Measurements from ENCODE around the gene USP37.

- no peak for TF ChIP-seq CTCF (IDR thresholded peaks at IDR 0.05)
- no peak for TF ChIP-seq POLR2AphosphoS5 (IDR thresholded peaks at IDR 0.05)
Measured at GRCh38 chr2:218430721-218431120, 137.4 kb downstream of the USP37 start.

All from breast epithelium (tissue), 3 donors.